HG03039 (cell line): ENCODE data around the gene TXNRD1.

Experiments used
- ATAC-seq: cut with Tn5 transposase; IDR thresholded peaks from one replicate; pipeline ENCODE4 v1.9.1; 2021; ENCODE audit warnings: mild to moderate bottlenecking, moderate library complexity; ENCODE audit not compliant: unreplicated experiment

The TXNRD1 gene

GRCh38 chr12:104360157-104360556, 144.6 kb downstream of the TXNRD1 start:
- ATAC-seq, result no peak

- ATAC-seq, result no peak
These were observed 145.6 kb downstream of the TXNRD1 start for GRCh38 chr12:104360983-104361707.

GRCh38 chr12:104365921-104366410, 150.4 kb downstream of the TXNRD1 start:
- ATAC-seq, result no peak

GRCh38 chr12:104369708-104370107, 154.1 kb downstream of the TXNRD1 start:
- ATAC-seq, result no peak

GRCh38 chr12:104371043-104371870, 155.7 kb downstream of the TXNRD1 start:
- no peak for ATAC-seq

GRCh38 chr12:104372061-104372720, 156.6 kb downstream of the TXNRD1 start:
- ATAC-seq, result no peak

GRCh38 chr12:104372721-104373335, 157.2 kb downstream of the TXNRD1 start:
- ATAC-seq, result no peak

- ATAC-seq, result no peak
These were observed 158.5 kb downstream of the TXNRD1 start for GRCh38 chr12:104374071-104374470.

- no peak for ATAC-seq
These were observed 159.2 kb downstream of the TXNRD1 start for GRCh38 chr12:104374806-104375205.

- no peak for ATAC-seq
These were observed 160.2 kb downstream of the TXNRD1 start for GRCh38 chr12:104375775-104376174.

GRCh38 chr12:104376650-104377513, 161.3 kb downstream of the TXNRD1 start:
- ATAC-seq, result no peak

- no peak for ATAC-seq
These were observed 161.9 kb downstream of the TXNRD1 start for GRCh38 chr12:104377514-104377812.

- no peak for ATAC-seq
These were observed 162.8 kb downstream of the TXNRD1 start for GRCh38 chr12:104378427-104378826.

GRCh38 chr12:104381341-104381730, 165.8 kb downstream of the TXNRD1 start:
- no peak for ATAC-seq

GRCh38 chr12:104381731-104382480, 166.3 kb downstream of the TXNRD1 start:
- ATAC-seq, result peak; percentile 70

- no peak for ATAC-seq
These were observed 168.7 kb downstream of the TXNRD1 start for GRCh38 chr12:104384141-104384880.

- no peak for ATAC-seq
These were observed 169.9 kb downstream of the TXNRD1 start for GRCh38 chr12:104385510-104385909.

GRCh38 chr12:104386461-104386860, 170.9 kb downstream of the TXNRD1 start:
- ATAC-seq, result no peak

- no peak for ATAC-seq
These were observed 171.6 kb downstream of the TXNRD1 start for GRCh38 chr12:104387190-104387589.
